Upper lobe of left lung (tissue), 4 donors: ENCODE measurements around the gene MYLK.

ENCODE experiments used
- EP300 ChIP-seq, 4 donors: sonication (generic); formaldehyde crosslinking; IDR thresholded peaks; one replicate each; pipeline ENCODE4 v1.5.1; 2017; ENCODE audit warnings: antibody characterized with exemption in 4 of 4, control low read depth in 2 of 4
- POLR2A ChIP-seq, 4 donors: fragments of 450-650 bp; IDR thresholded peaks; one replicate each; pipeline ENCODE4 v1.5.1; 2016 to 2017; ENCODE audit warnings: antibody characterized with exemption in 4 of 4, mild to moderate bottlenecking in 2 of 4
- TF ChIP-seq, protein P1 (sequence below), 6 experiments: fragments of 450-650 bp in 4 of 6; fragments of 200-600 bp in 2 of 6; sonication (generic) in 2 of 6; IDR thresholded peaks; one replicate each; pipeline ENCODE4 v1.5.1; 2016 to 2019; ENCODE audit warnings: antibody characterized with exemption in 6 of 6

DNA sequence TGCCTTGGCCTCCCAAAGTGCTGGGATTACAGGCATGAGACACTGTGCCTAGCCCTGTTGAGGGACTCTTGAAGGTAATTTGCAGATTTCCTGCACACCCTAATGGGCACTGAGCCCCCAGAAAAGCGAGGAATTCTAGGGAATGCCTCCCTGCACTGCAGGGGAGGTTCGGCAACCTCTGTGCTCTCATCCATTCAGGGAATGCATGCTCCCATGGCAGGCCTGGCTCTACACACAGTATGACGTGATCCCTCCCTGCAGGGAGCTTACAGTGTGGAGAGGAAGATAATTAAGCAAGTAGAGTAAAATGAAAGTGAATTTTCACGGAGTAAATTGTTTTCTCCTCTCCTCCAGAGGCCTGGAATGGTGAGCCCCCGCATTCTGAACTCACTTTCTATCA lies 166.0 kb downstream of the MYLK start:
- TF ChIP-seq, protein P1, sequence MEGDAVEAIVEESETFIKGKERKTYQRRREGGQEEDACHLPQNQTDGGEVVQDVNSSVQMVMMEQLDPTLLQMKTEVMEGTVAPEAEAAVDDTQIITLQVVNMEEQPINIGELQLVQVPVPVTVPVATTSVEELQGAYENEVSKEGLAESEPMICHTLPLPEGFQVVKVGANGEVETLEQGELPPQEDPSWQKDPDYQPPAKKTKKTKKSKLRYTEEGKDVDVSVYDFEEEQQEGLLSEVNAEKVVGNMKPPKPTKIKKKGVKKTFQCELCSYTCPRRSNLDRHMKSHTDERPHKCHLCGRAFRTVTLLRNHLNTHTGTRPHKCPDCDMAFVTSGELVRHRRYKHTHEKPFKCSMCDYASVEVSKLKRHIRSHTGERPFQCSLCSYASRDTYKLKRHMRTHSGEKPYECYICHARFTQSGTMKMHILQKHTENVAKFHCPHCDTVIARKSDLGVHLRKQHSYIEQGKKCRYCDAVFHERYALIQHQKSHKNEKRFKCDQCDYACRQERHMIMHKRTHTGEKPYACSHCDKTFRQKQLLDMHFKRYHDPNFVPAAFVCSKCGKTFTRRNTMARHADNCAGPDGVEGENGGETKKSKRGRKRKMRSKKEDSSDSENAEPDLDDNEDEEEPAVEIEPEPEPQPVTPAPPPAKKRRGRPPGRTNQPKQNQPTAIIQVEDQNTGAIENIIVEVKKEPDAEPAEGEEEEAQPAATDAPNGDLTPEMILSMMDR (IDR thresholded peaks at IDR 0.05): no peak
- TF ChIP-seq EP300 (IDR thresholded peaks at IDR 0.05): no peak
- TF ChIP-seq POLR2A (IDR thresholded peaks at IDR 0.05): no peak
